ENCODE results near the gene MAPK7. TPM values are rescaled to one million over a fixed set of nuclear protein-coding genes. Genes with fewer than 3 reads are reported as not detected.

MAPK7 gene
- total RNA-seq, 2 donors from 2014 or later, result 49.2 to 51.2 TPM

DNA sequence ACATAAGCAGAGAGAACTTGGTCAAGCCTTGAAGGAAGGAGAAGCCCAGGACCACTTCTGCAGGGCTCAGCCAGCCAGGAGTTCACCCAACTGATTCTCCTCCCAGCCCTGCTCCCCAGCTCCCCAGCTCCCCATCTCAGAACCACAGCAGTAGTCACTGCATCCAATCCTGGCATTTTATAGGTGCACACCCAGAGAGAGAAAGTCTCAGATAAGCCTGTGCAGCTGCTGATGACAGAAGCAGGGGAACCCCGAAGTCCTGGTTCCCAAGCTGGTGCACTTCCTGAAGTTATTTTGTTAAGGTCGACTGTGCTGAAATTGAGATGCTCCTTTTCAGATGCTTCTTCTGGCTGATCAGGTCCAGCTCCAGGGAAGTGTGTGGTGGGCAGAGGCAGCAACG lies 39.3 kb downstream of the MAPK7 start:
- TF ChIP-seq CTCF (IDR thresholded peaks at IDR 0.05), result no peak
- ATAC-seq (ENCODE audit: insufficient number of reproducible peaks, low FRiP score, low read depth) (no peak), DNase-seq (ENCODE audit: low spot score) (no peak)
- peak overlapping the region in 1 of 2 donors; percentile 9 for H3K27ac ChIP-seq
- H3K9me3 ChIP-seq, result no peaks in the 10 kb centered on the region
- no peaks in the 10 kb centered on the region for H3K4me1 ChIP-seq (ENCODE audit: control insufficient read depth in 1 of 2, low read depth in 2 of 2)
- H3K4me3 ChIP-seq, result no peak overlapping the region
- H3K36me3 ChIP-seq, result no peaks in the 10 kb centered on the region
- no peaks in the 10 kb centered on the region for H3K27me3 ChIP-seq (replicated peaks; ENCODE audit: insufficient read depth)

GRCh38 chr17:19418251-19418992 lies 40.1 kb downstream of the MAPK7 start:
- Histone ChIP-seq H3K4me3 (no peak overlapping the region), H3K27me3 (replicated peaks; ENCODE audit: insufficient read depth) (no peaks in the 10 kb centered on the region), H3K9me3 (no peaks in the 10 kb centered on the region), H3K27ac (peak overlapping the region in 1 of 2 donors; percentile 9), H3K36me3 (no peaks in the 10 kb centered on the region), H3K4me1 (ENCODE audit: control insufficient read depth in 1 of 2, low read depth in 2 of 2) (no peaks in the 10 kb centered on the region)
- peak; percentile 61 for ATAC-seq (ENCODE audit: insufficient number of reproducible peaks, low FRiP score, low read depth)
- no peak for TF ChIP-seq CTCF (IDR thresholded peaks at IDR 0.05)
- DNase-seq (ENCODE audit: low spot score), result no peak

- ATAC-seq (ENCODE audit: insufficient number of reproducible peaks, low FRiP score, low read depth) (no peak), DNase-seq (ENCODE audit: low spot score) (no peak)
- H3K4me3 ChIP-seq, result no peak overlapping the region
- H3K9me3 ChIP-seq, result no peaks in the 10 kb centered on the region
- no peaks in the 10 kb centered on the region for H3K27me3 ChIP-seq (replicated peaks; ENCODE audit: insufficient read depth)
- H3K27ac ChIP-seq, result no peak overlapping the region
- no peaks in the 10 kb centered on the region for H3K4me1 ChIP-seq (ENCODE audit: control insufficient read depth in 1 of 2, low read depth in 2 of 2)
- TF ChIP-seq CTCF (IDR thresholded peaks at IDR 0.05), result no peak
- no peaks in the 10 kb centered on the region for H3K36me3 ChIP-seq
These were observed 42.9 kb downstream of the MAPK7 start for GRCh38 chr17:19421219-19421618.

GRCh38 chr17:19421926-19422325 lies 43.6 kb downstream of the MAPK7 start:
- Histone ChIP-seq H3K4me1 (ENCODE audit: control insufficient read depth in 1 of 2, low read depth in 2 of 2) (no peaks in the 10 kb centered on the region), H3K36me3 (no peaks in the 10 kb centered on the region), H3K27me3 (replicated peaks; ENCODE audit: insufficient read depth) (no peaks in the 10 kb centered on the region), H3K9me3 (no peaks in the 10 kb centered on the region), H3K4me3 (no peak overlapping the region), H3K27ac (no peak overlapping the region)
- DNase-seq (ENCODE audit: low spot score) (no peak), ATAC-seq (ENCODE audit: insufficient number of reproducible peaks, low FRiP score, low read depth) (no peak)
- no peak for TF ChIP-seq CTCF (IDR thresholded peaks at IDR 0.05)

GRCh38 chr17:19424934-19425868 lies 46.9 kb downstream of the MAPK7 start:
- Histone ChIP-seq H3K36me3 (no peaks in the 10 kb centered on the region), H3K9me3 (no peaks in the 10 kb centered on the region), H3K4me3 (no peak overlapping the region), H3K27ac (no peak overlapping the region), H3K27me3 (replicated peaks; ENCODE audit: insufficient read depth) (no peaks in the 10 kb centered on the region), H3K4me1 (ENCODE audit: control insufficient read depth in 1 of 2, low read depth in 2 of 2) (no peaks in the 10 kb centered on the region)
- ATAC-seq (ENCODE audit: insufficient number of reproducible peaks, low FRiP score, low read depth), result no peak
- no peak for DNase-seq (ENCODE audit: low spot score)
- no peak for TF ChIP-seq CTCF (IDR thresholded peaks at IDR 0.05)
